ENCODE measurements around the gene PEMT.

Gene PEMT

GRCh38 chr17:17535957-17536356 is 55.6 kb downstream of the PEMT start:
- peak; percentile 95 for DNase-seq (ENCODE audit: low read depth)

GRCh38 chr17:17533901-17534441 is 57.5 kb downstream of the PEMT start:
- DNase-seq (ENCODE audit: low read depth), result no peak

- peak; percentile 49 for DNase-seq (ENCODE audit: low read depth)
Measured at GRCh38 chr17:17532991-17533390, 58.5 kb downstream of the PEMT start.

- DNase-seq (ENCODE audit: low read depth), result no peak
Measured at GRCh38 chr17:17531156-17531555, 60.4 kb downstream of the PEMT start.

GRCh38 chr17:17528696-17529652 is 62.5 kb downstream of the PEMT start:
- no peak for DNase-seq (ENCODE audit: low read depth)

GRCh38 chr17:17527956-17528500 is 63.5 kb downstream of the PEMT start:
- DNase-seq (ENCODE audit: low read depth), result no peak

GRCh38 chr17:17527534-17527933 is 64.0 kb downstream of the PEMT start:
- DNase-seq (ENCODE audit: low read depth), result no peak

GRCh38 chr17:17526369-17526768 is 65.1 kb downstream of the PEMT start:
- no peak for DNase-seq (ENCODE audit: low read depth)

- DNase-seq (ENCODE audit: low read depth), result no peak
Measured at GRCh38 chr17:17525956-17526355, 65.6 kb downstream of the PEMT start.

GRCh38 chr17:17525311-17525710 is 66.2 kb downstream of the PEMT start:
- no peak for DNase-seq (ENCODE audit: low read depth)

- no peak for DNase-seq (ENCODE audit: low read depth)
Measured at GRCh38 chr17:17523731-17524490, 67.6 kb downstream of the PEMT start.

- DNase-seq (ENCODE audit: low read depth), result no peak
Measured at GRCh38 chr17:17523001-17523730, 68.3 kb downstream of the PEMT start.

- no peak for DNase-seq (ENCODE audit: low read depth)
Measured at GRCh38 chr17:17520599-17521232, 70.8 kb downstream of the PEMT start.

GRCh38 chr17:17519886-17520285 is 71.6 kb downstream of the PEMT start:
- no peak for DNase-seq (ENCODE audit: low read depth)

- DNase-seq (ENCODE audit: low read depth), result no peak
Measured at GRCh38 chr17:17518951-17519350, 72.6 kb downstream of the PEMT start.

- DNase-seq (ENCODE audit: low read depth), result no peak
Measured at GRCh38 chr17:17518014-17518413, 73.5 kb downstream of the PEMT start.

- DNase-seq (ENCODE audit: low read depth), result no peak
Measured at GRCh38 chr17:17516941-17517720, 74.4 kb downstream of the PEMT start.

GRCh38 chr17:17515934-17516930 is 75.3 kb downstream of the PEMT start:
- peak; percentile 79 for DNase-seq (ENCODE audit: low read depth)
